WTC11 (cell line): ENCODE results near the gene DYNLT1. TPM values are rescaled to one million over a fixed set of nuclear protein-coding genes. Genes with fewer than 3 reads are reported as not detected.
"Not testable (repeated sequence)": the region's sequence is repeated elsewhere in the genome, so short reads cannot be mapped to it uniquely, and the experiment has no call there.

Experiments
- ATAC-seq: fragments of 200-7000 bp; cut with Tn5 transposase; 2 replicates; pipeline ENCODE4 v1.10.0; 2021; ENCODE audit warnings: mild to moderate bottlenecking, moderate library complexity
- CTCF ChIA-PET: fragments of 300-600 bp; sonication (Branson Sonifier 250); formaldehyde crosslinking; loops from one replicate; lab custom pipeline; 2021; ENCODE audit warnings: antibody characterized with exemption; lab: Charles Lee
- POLR2A ChIA-PET: fragments of 350-600 bp; sonication (Branson Sonifier 250); formaldehyde crosslinking; loops from one replicate; lab custom pipeline; 2021; ENCODE audit warnings: antibody characterized with exemption; lab: Charles Lee
- DNase-seq: peaks from one replicate; pipeline ENCODE4 v3.0.0; 2021; ENCODE audit warnings: low spot score
- H3K27ac Mint-ChIP-seq: 2 replicates; pipeline ENCODE4 v1.8.0; 2021; ENCODE audit warnings: mixed read lengths
- H3K27me3 Mint-ChIP-seq: 2 replicates; pipeline ENCODE4 v1.8.0; 2021; ENCODE audit warnings: low read depth, mild to moderate bottlenecking, moderate library complexity, mixed read lengths
- H3K36me3 Mint-ChIP-seq: 2 replicates; pipeline ENCODE4 v1.8.0; 2021; ENCODE audit warnings: mixed read lengths
- H3K4me1 Mint-ChIP-seq: 2 replicates; pipeline ENCODE4 v1.8.0; 2022; ENCODE audit warnings: mixed read lengths
- H3K4me3 Mint-ChIP-seq: 2 replicates; pipeline ENCODE4 v1.8.0; 2021; ENCODE audit warnings: mild to moderate bottlenecking, moderate library complexity, mixed read lengths
- H3K9me3 Mint-ChIP-seq: 2 replicates; pipeline ENCODE4 v1.8.0; 2021; ENCODE audit warnings: mixed read lengths
- ARID4B ChIP-seq: sonication (generic); formaldehyde crosslinking; IDR thresholded peaks from 2 replicates; pipeline ENCODE4 v1.8.0; 2023; ENCODE audit warnings: missing genetic modification reagents, mild to moderate bottlenecking, borderline replicate concordance
- CBFB ChIP-seq: sonication (generic); formaldehyde crosslinking; IDR thresholded peaks from 2 replicates; pipeline ENCODE4 v1.8.1; 2022; ENCODE audit warnings: mild to moderate bottlenecking, low read depth, missing genetic modification reagents
- E2F4 ChIP-seq: sonication (generic); formaldehyde crosslinking; IDR thresholded peaks from 2 replicates; pipeline ENCODE4 v1.8.1; 2022; ENCODE audit warnings: low read depth, mild to moderate bottlenecking, moderate library complexity, missing genetic modification reagents, borderline replicate concordance
- ESRRA ChIP-seq: sonication (generic); formaldehyde crosslinking; IDR thresholded peaks from 2 replicates; pipeline ENCODE4 v1.8.1; 2022; ENCODE audit warnings: mild to moderate bottlenecking, missing genetic modification reagents, borderline replicate concordance
- NFYB ChIP-seq: sonication (generic); formaldehyde crosslinking; conservative IDR thresholded peaks from 2 replicates; pipeline ENCODE4 v1.8.0; 2022; ENCODE audit warnings: low read depth, missing genetic modification reagents
- NR2C2 ChIP-seq: sonication (generic); formaldehyde crosslinking; IDR thresholded peaks from 2 replicates; pipeline ENCODE4 v1.8.0; 2022; ENCODE audit warnings: mild to moderate bottlenecking, missing genetic modification reagents
- USF1 ChIP-seq: sonication (generic); formaldehyde crosslinking; IDR thresholded peaks from 2 replicates; pipeline ENCODE4 v1.8.0; 2022; ENCODE audit warnings: mild to moderate bottlenecking, missing genetic modification reagents
- total RNA-seq: library from RNA; stranded (reverse); gene quantifications from 3 replicates; pipeline ENCODE4 v1.2.3, GENCODE V29; 2021
- TF ChIP-seq, protein P1 (sequence below): sonication (generic); formaldehyde crosslinking; IDR thresholded peaks from 2 replicates; pipeline ENCODE4 v1.8.0; 2023; ENCODE audit warnings: mild to moderate bottlenecking, missing genetic modification reagents
- TF ChIP-seq, protein P2 (sequence below): sonication (generic); formaldehyde crosslinking; IDR thresholded peaks from 2 replicates; pipeline ENCODE4 v1.8.1; 2023; ENCODE audit warnings: mild to moderate bottlenecking, moderate library complexity, missing genetic modification reagents
- TF ChIP-seq, protein P3 (sequence below): sonication (generic); formaldehyde crosslinking; conservative IDR thresholded peaks from 2 replicates; pipeline ENCODE4 v1.8.1; 2022; ENCODE audit warnings: mild to moderate bottlenecking, missing genetic modification reagents

DYNLT1 gene
- total RNA-seq, 1 experiment from 2014 or later = 79.0 TPM

DNA sequence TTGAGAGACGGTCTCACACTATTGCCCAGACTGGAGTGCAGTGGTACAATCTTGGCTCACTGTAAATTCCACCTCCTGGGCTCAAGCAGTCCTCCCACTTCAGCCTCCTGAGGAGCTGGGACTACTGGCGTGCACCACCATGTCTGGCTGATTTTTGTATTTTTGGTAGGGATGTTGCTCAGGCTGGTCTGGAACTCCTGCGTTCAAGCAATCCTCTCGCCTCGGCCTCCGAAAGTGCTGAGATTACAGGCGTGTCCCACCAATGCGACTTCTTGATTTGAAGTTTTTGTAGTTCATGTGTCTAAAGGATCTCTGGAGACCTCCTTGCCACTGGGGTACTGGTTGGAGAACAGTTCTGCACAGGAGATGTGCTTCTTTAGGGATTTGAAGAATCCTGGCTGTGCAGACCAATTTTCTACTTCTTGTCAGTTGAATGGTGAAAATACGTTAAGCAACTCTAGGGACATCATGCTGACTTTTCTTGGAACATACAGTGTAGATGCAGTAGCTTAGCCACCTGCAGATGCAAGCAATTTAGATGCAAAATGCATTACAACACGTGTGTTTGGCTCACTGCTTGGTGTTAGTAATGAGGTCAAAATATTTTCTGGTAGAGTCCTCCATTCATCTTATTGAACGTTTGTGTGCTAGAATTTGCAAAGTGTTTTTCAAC is 33.5 kb upstream of the DYNLT1 start (continued):
- TF ChIP-seq, protein P1, sequence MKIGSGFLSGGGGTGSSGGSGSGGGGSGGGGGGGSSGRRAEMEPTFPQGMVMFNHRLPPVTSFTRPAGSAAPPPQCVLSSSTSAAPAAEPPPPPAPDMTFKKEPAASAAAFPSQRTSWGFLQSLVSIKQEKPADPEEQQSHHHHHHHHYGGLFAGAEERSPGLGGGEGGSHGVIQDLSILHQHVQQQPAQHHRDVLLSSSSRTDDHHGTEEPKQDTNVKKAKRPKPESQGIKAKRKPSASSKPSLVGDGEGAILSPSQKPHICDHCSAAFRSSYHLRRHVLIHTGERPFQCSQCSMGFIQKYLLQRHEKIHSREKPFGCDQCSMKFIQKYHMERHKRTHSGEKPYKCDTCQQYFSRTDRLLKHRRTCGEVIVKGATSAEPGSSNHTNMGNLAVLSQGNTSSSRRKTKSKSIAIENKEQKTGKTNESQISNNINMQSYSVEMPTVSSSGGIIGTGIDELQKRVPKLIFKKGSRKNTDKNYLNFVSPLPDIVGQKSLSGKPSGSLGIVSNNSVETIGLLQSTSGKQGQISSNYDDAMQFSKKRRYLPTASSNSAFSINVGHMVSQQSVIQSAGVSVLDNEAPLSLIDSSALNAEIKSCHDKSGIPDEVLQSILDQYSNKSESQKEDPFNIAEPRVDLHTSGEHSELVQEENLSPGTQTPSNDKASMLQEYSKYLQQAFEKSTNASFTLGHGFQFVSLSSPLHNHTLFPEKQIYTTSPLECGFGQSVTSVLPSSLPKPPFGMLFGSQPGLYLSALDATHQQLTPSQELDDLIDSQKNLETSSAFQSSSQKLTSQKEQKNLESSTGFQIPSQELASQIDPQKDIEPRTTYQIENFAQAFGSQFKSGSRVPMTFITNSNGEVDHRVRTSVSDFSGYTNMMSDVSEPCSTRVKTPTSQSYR (CRISPR knock-in tag) = no peak
- TF ChIP-seq ARID4B (CRISPR knock-in tag) = no peak
- TF ChIP-seq, protein P2, sequence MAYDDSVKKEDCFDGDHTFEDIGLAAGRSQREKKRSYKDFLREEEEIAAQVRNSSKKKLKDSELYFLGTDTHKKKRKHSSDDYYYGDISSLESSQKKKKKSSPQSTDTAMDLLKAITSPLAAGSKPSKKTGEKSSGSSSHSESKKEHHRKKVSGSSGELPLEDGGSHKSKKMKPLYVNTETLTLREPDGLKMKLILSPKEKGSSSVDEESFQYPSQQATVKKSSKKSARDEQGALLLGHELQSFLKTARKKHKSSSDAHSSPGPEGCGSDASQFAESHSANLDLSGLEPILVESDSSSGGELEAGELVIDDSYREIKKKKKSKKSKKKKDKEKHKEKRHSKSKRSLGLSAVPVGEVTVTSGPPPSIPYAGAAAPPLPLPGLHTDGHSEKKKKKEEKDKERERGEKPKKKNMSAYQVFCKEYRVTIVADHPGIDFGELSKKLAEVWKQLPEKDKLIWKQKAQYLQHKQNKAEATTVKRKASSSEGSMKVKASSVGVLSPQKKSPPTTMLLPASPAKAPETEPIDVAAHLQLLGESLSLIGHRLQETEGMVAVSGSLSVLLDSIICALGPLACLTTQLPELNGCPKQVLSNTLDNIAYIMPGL = no peak
- TF ChIP-seq CBFB (CRISPR knock-in tag) = no peak
- no peak for TF ChIP-seq USF1 (CRISPR knock-in tag)

GRCh38 chr6:158677094-158677493 is 32.6 kb upstream of the DYNLT1 start:
- H3K27ac Mint-ChIP-seq, H3K4me1 Mint-ChIP-seq, H3K9me3 Mint-ChIP-seq, ATAC-seq, H3K4me3 Mint-ChIP-seq, DNase-seq, H3K36me3 Mint-ChIP-seq, H3K27me3 Mint-ChIP-seq: not testable (repeated sequence)
- CTCF ChIA-PET = interaction anchor here (1.4 kb wide), 1 partner anchor 17 kb away, joined by 3 read pairs; no protein-coding TSS in a partner anchor
- POLR2A ChIA-PET = interaction anchor here (0.6 kb wide), 1 partner anchor 83 kb away, joined by 4 read pairs; no protein-coding TSS in a partner anchor

DNA sequence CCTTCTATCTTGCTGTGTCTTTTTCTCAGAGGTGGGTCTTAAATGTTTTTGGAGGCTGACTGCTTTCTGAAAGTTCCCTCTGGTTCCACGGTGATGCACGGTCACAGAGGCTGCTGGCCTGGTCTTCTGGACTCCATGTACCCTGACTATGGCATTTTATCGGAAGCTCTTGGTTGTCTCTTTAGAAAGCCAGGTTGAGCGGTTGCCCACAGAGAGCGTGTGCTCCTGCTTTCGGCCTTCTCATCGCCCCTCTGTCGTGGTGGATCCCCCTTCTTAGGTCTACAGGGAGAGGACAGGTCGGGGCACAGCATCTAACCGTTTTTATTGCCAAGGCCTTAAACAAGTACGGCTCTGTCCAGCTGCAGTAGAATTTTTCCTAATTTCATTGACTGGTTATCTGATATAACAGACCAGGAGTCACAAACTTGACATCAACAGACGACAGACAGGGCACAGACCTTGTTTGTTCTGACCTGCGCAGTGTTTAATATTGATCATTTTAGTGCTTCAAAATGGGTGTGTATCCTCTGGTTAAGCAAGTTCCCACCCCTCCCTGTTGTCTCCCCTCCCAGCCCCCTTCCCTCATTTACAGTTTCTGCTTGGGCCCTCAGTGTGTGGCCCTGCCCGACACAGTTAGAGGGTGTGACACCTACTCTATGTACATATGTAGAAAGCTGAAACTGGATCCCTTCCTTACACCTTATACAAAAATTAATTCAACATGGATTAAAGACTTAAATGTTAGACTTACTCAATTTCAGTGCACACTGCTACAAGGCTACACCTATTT is 30.0 kb upstream of the DYNLT1 start:
- ChIA-PET POLR2A (no interaction called here), CTCF (interaction anchor here (0.8 to 4.5 kb wide), 5 partner anchors 15 to 44 kb away, joined by 3 to 14 read pairs (median 4); no protein-coding TSS in a partner anchor)
- H3K36me3 Mint-ChIP-seq = no peaks in the 10 kb centered on the region
- no peak overlapping the region for H3K4me3 Mint-ChIP-seq
- H3K27ac Mint-ChIP-seq = no peak overlapping the region
- DNase-seq = no peak
- peaks cover 10% of the 10 kb centered on the region for H3K4me1 Mint-ChIP-seq
- ATAC-seq = no peak
- no peaks in the 10 kb centered on the region for H3K9me3 Mint-ChIP-seq
- H3K27me3 Mint-ChIP-seq = no peaks in the 10 kb centered on the region
- TF ChIP-seq, protein P3, sequence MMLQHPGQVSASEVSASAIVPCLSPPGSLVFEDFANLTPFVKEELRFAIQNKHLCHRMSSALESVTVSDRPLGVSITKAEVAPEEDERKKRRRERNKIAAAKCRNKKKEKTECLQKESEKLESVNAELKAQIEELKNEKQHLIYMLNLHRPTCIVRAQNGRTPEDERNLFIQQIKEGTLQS (CRISPR knock-in tag) = no peak
- no peak for TF ChIP-seq NR2C2
- TF ChIP-seq E2F4 (CRISPR knock-in tag) = no peak
- TF ChIP-seq ARID4B (CRISPR knock-in tag) = no peak
- no peak for TF ChIP-seq NFYB (CRISPR knock-in tag)
- TF ChIP-seq ESRRA (CRISPR knock-in tag) = no peak
